Ramos (cell line): ENCODE data around the gene MBP.
"Not testable (repeated sequence)": the region's sequence is repeated elsewhere in the genome, so short reads cannot be mapped to it uniquely, and the experiment has no call there.

ENCODE experiments used
- in situ Hi-C: fragments of 300-500 bp; cut with MboI; formaldehyde crosslinking; loops from one replicate; pipeline ENCODE4 v1.14.3; 2022; ENCODE audit warnings: low sequenced_read_pairs; ENCODE audit not compliant: unreplicated experiment

MBP gene

GRCh38 chr18:76967299-76967698 is 165.3 kb downstream of the MBP start:
- in situ Hi-C loops = not testable (repeated sequence)

- in situ Hi-C loops = not testable (repeated sequence)
Measured at GRCh38 chr18:76965555-76966151, 166.9 kb downstream of the MBP start.

GRCh38 chr18:76963936-76964335 is 168.6 kb downstream of the MBP start:
- in situ Hi-C loops = no loop called here

- in situ Hi-C loops = no loop called here
Measured at GRCh38 chr18:76962851-76963250, 169.7 kb downstream of the MBP start.

GRCh38 chr18:76960528-76961035 is 172.0 kb downstream of the MBP start:
- in situ Hi-C loops = no loop called here

GRCh38 chr18:76959605-76960004 is 173.0 kb downstream of the MBP start:
- in situ Hi-C loops = no loop called here

GRCh38 chr18:76958692-76959341 is 173.8 kb downstream of the MBP start:
- in situ Hi-C loops = no loop called here

- in situ Hi-C loops = no loop called here
Measured at GRCh38 chr18:76957384-76958355, 174.9 kb downstream of the MBP start.

- in situ Hi-C loops = no loop called here
Measured at GRCh38 chr18:76956648-76957047, 175.9 kb downstream of the MBP start.

GRCh38 chr18:76955524-76956170 is 176.9 kb downstream of the MBP start:
- in situ Hi-C loops = no loop called here

- in situ Hi-C loops = no loop called here
Measured at GRCh38 chr18:76953583-76954233, 178.9 kb downstream of the MBP start.

GRCh38 chr18:76953156-76953555 is 179.4 kb downstream of the MBP start:
- in situ Hi-C loops = no loop called here

GRCh38 chr18:76952747-76953146 is 179.8 kb downstream of the MBP start:
- in situ Hi-C loops = no loop called here

GRCh38 chr18:76951456-76952247 is 180.9 kb downstream of the MBP start:
- in situ Hi-C loops = no loop called here

GRCh38 chr18:76948345-76948744 is 184.2 kb downstream of the MBP start:
- in situ Hi-C loops = no loop called here

- in situ Hi-C loops = not testable (repeated sequence)
Measured at GRCh38 chr18:76944346-76944745, 188.2 kb downstream of the MBP start.

GRCh38 chr18:76943542-76944339 is 188.8 kb downstream of the MBP start:
- in situ Hi-C loops = no loop called here

- in situ Hi-C loops = no loop called here
Measured at GRCh38 chr18:76941284-76941683, 191.3 kb downstream of the MBP start.
